Peyer's patch (tissue), 4 donors: Measurements from ENCODE around the gene RTN4R. TPM values are rescaled to one million over a fixed set of nuclear protein-coding genes. Genes with fewer than 3 reads are reported as not detected.
A peak's percentile ranks its signal among the peaks of the same experiment; 100 is the strongest.

Experiments
- DNase-seq, 3 donors: peaks; one replicate each; pipeline ENCODE4 v3.0.0-alpha.2; 2017 to 2019
- H3K27ac ChIP-seq, 4 donors: fragments of 200-600 bp; sonication (generic); one replicate each; pipeline ENCODE4 v1.5.1; 2016 to 2019
- H3K27me3 ChIP-seq, 2 donors: fragments of 200-600 bp; sonication (generic); one replicate each; pipeline ENCODE4 v1.5.1; 2019
- H3K36me3 ChIP-seq, 3 donors: fragments of 200-600 bp; sonication (generic); one replicate each; pipeline ENCODE4 v1.5.1; 2016 to 2019
- H3K4me1 ChIP-seq, 4 donors: fragments of 200-600 bp; sonication (generic); one replicate each; pipeline ENCODE4 v1.5.1; 2016 to 2019
- H3K4me3 ChIP-seq, 4 donors: fragments of 200-600 bp; sonication (generic); 1 replicate in 3 of 4; 2 replicates in 1 of 4; pipeline ENCODE4 v1.5.1; 2016 to 2019; ENCODE audit warnings: mild to moderate bottlenecking in 1 of 4
- H3K9me3 ChIP-seq, 4 donors: fragments of 200-600 bp; sonication (generic); one replicate each; pipeline ENCODE4 v1.5.1; 2016 to 2019; ENCODE audit warnings: mild to moderate bottlenecking in 1 of 4
- CTCF ChIP-seq, 6 experiments: fragments of 450-650 bp in 4 of 6; fragments of 200-600 bp in 2 of 6; sonication (generic) in 1 of 6; IDR thresholded peaks; one replicate each; pipeline ENCODE4 v1.5.1; 2017 to 2019; ENCODE audit warnings: antibody characterized with exemption in 6 of 6, mild to moderate bottlenecking in 3 of 6, moderate library complexity in 1 of 6
- POLR2A ChIP-seq, 2 donors: fragments of 450-650 bp; IDR thresholded peaks; one replicate each; pipeline ENCODE4 v1.5.1; 2017; ENCODE audit warnings: antibody characterized with exemption in 2 of 2, mild to moderate bottlenecking in 2 of 2, moderate library complexity in 2 of 2
- total RNA-seq, 4 donors: library from RNA; depleted of rRNA; stranded (reverse); fragments of >200 nt; gene quantifications; one replicate each; pipeline ENCODE4 v1.1.0, GENCODE V29; 2016

The RTN4R gene
- total RNA-seq, 4 donors from 2014 or later: 5.2 to 9.1 (median 5.7) TPM

- Histone ChIP-seq H3K27ac (no peak overlapping the region), H3K27me3 (no peaks in the 10 kb centered on the region), H3K36me3 (no peaks in the 10 kb centered on the region), H3K4me1 (peaks cover 0 to 4% (median 0%) of the 10 kb centered on the region in 4 donors), H3K9me3 (no peaks in the 10 kb centered on the region), H3K4me3 (no peak overlapping the region)
- DNase-seq: no peak
- TF ChIP-seq CTCF (IDR thresholded peaks at IDR 0.05): no peak
- TF ChIP-seq POLR2A (IDR thresholded peaks at IDR 0.05): no peak
Observed at GRCh38 chr22:20261848-20262581, 6.1 kb downstream of the RTN4R start.

- Histone ChIP-seq H3K27me3 (no peaks in the 10 kb centered on the region), H3K36me3 (no peaks in the 10 kb centered on the region), H3K4me1 (no peaks in the 10 kb centered on the region), H3K27ac (no peak overlapping the region), H3K4me3 (no peak overlapping the region), H3K9me3 (no peaks in the 10 kb centered on the region)
- DNase-seq: no peak
- TF ChIP-seq POLR2A (IDR thresholded peaks at IDR 0.05) (no peak), CTCF (IDR thresholded peaks at IDR 0.05) (no peak)
Observed at GRCh38 chr22:20260071-20260765, 7.9 kb downstream of the RTN4R start.

GRCh38 chr22:20259327-20259688 lies 8.8 kb downstream of the RTN4R start:
- no peak overlapping the region for H3K27ac ChIP-seq
- H3K27me3 ChIP-seq: no peaks in the 10 kb centered on the region
- TF ChIP-seq POLR2A (IDR thresholded peaks at IDR 0.05): no peak
- no peak for TF ChIP-seq CTCF (IDR thresholded peaks at IDR 0.05)
- H3K4me1 ChIP-seq: no peaks in the 10 kb centered on the region
- no peaks in the 10 kb centered on the region for H3K36me3 ChIP-seq
- H3K4me3 ChIP-seq: no peak overlapping the region
- H3K9me3 ChIP-seq: no peaks in the 10 kb centered on the region
- DNase-seq: no peak

- Histone ChIP-seq H3K36me3 (no peaks in the 10 kb centered on the region), H3K27ac (no peak overlapping the region), H3K4me3 (no peak overlapping the region), H3K9me3 (no peaks in the 10 kb centered on the region), H3K4me1 (no peaks in the 10 kb centered on the region), H3K27me3 (no peaks in the 10 kb centered on the region)
- TF ChIP-seq POLR2A (IDR thresholded peaks at IDR 0.05): no peak
- peak in 1 of 6 experiments; percentile 10 for TF ChIP-seq CTCF (IDR thresholded peaks at IDR 0.05)
- no peak for DNase-seq
Observed at GRCh38 chr22:20258584-20259326, 9.4 kb downstream of the RTN4R start.

- TF ChIP-seq POLR2A (IDR thresholded peaks at IDR 0.05): no peak
- TF ChIP-seq CTCF (IDR thresholded peaks at IDR 0.05): no peak
- Histone ChIP-seq H3K4me3 (no peak overlapping the region), H3K27ac (no peak overlapping the region), H3K4me1 (no peaks in the 10 kb centered on the region), H3K27me3 (no peaks in the 10 kb centered on the region), H3K9me3 (no peaks in the 10 kb centered on the region), H3K36me3 (no peaks in the 10 kb centered on the region)
- DNase-seq: no peak
Observed at GRCh38 chr22:20258021-20258299, 10.2 kb downstream of the RTN4R start.
